H1 (cell line): ENCODE measurements around the gene HLA-DMB. TPM values are rescaled to one million over a fixed set of nuclear protein-coding genes. Genes with fewer than 3 reads are reported as not detected.

Source experiments
- BRCA1 ChIP-seq: IDR thresholded peaks from 2 replicates; pipeline ENCODE4 v1.6.1; 2012; ENCODE audit warnings: low read depth, low read length, improper control_type of control experiment
- CHD1 ChIP-seq: IDR thresholded peaks from 2 replicates; pipeline ENCODE4 v1.6.1; 2012; ENCODE audit warnings: low read depth, low read length, improper control_type of control experiment
- EP300 ChIP-seq, 2 experiments: IDR thresholded peaks; 1 replicate in 1 of 2; 2 replicates in 1 of 2; pipeline ENCODE4 v1.6.1; 2011 to 2012; ENCODE audit warnings: low read depth in 2 of 2, low read length in 2 of 2, mild to moderate bottlenecking in 2 of 2, borderline replicate concordance in 1 of 2, inconsistent platforms in 1 of 2, moderate library complexity in 1 of 2
- GABPA ChIP-seq: IDR thresholded peaks from 2 replicates; pipeline ENCODE4 v1.6.1; 2011; ENCODE audit warnings: mild to moderate bottlenecking, low read length, moderate library complexity, borderline replicate concordance; ENCODE audit not compliant: insufficient read depth
- RAD21 ChIP-seq, 2 experiments: IDR thresholded peaks in 1 of 2; conservative IDR thresholded peaks in 1 of 2; 2 replicates each; pipeline ENCODE4 v1.6.1; 2011; ENCODE audit warnings: low read depth in 2 of 2, low read length in 2 of 2, improper control_type of control experiment in 1 of 2, inconsistent platforms in 1 of 2, mild to moderate bottlenecking in 1 of 2, moderate library complexity in 1 of 2
- SIX5 ChIP-seq: IDR thresholded peaks from 2 replicates; pipeline ENCODE4 v1.6.1; 2011; ENCODE audit warnings: mild to moderate bottlenecking, low read depth, low read length
- SUZ12 ChIP-seq: fragments of 200-600 bp; sonication (generic); IDR thresholded peaks from 2 replicates; pipeline ENCODE4 v1.6.1; 2012; ENCODE audit warnings: mild to moderate bottlenecking, inconsistent platforms, low read length, moderate library complexity, mixed read lengths
- polyA plus RNA-seq, 7 experiments: library from polyadenylated mRNA; depleted of rRNA in 3 of 7; stranded (reverse) in 5 of 7; unstranded in 2 of 7; fragments of >200 nt in 5 of 7; fragments of 200-250 nt in 2 of 7; gene quantifications; 1 replicate in 5 of 7; 2 replicates in 1 of 7; 4 replicates in 1 of 7; pipeline versions ENCODE4 v1.2.1 to v1.2.3, GENCODE V29; 2011 to 2013; ENCODE audit warnings: missing spikeins in 2 of 7, mixed read lengths in 2 of 7
- total RNA-seq: library from RNA; stranded (reverse); fragmentation: NEBNext Ultra II Directional; extraction: Animal tissue kit (Norgen Biotek cat#: 25700); gene quantifications from 2 replicates; pipeline ENCODE4 v1.2.1, GENCODE V29; 2021
- TF ChIP-seq, protein P1 (sequence below): fragments of 300-600 bp; sonication (generic); IDR thresholded peaks from 2 replicates; pipeline ENCODE4 v1.7.1; 2012; ENCODE audit warnings: low read length, moderate library complexity, mild to moderate bottlenecking, inconsistent platforms; ENCODE audit not compliant: insufficient replicate concordance
- TF ChIP-seq, protein P2 (sequence below): IDR thresholded peaks from 2 replicates; pipeline ENCODE4 v1.6.1; 2011; ENCODE audit warnings: low read length, improper control_type of control experiment

Gene HLA-DMB
- total and polyA plus RNA-seq, 2 of the 8 experiments (the other 6 are each of a cell fraction or from before 2014, with no cell fraction given), result 2.7 to 4.7 TPM

DNA sequence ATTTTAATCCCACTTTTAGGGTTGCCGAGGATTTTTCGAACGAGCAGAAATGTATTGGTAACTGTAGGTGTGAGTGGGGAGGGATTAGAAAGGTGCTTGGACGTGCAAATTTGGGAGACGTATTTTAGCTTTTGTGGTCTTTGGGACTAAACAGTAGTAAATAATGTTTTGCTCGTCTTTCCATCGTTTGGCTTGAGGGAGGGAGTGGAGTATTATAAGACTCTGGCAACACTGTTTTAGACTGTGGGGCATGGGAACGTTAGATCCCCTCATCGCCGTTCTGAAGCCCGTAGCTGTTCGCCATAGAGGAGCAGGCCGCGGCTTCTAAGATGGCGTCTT lies 30.4 kb upstream of the HLA-DMB start (continued):
- TF ChIP-seq RAD21 (IDR thresholded peaks at IDR 0.05 in 1 of 2, conservative IDR thresholded peaks at IDR 0.05 in 1 of 2; ENCODE audit: low read depth in 2 of 2, low read length in 2 of 2), result no peak
- TF ChIP-seq, protein P1, sequence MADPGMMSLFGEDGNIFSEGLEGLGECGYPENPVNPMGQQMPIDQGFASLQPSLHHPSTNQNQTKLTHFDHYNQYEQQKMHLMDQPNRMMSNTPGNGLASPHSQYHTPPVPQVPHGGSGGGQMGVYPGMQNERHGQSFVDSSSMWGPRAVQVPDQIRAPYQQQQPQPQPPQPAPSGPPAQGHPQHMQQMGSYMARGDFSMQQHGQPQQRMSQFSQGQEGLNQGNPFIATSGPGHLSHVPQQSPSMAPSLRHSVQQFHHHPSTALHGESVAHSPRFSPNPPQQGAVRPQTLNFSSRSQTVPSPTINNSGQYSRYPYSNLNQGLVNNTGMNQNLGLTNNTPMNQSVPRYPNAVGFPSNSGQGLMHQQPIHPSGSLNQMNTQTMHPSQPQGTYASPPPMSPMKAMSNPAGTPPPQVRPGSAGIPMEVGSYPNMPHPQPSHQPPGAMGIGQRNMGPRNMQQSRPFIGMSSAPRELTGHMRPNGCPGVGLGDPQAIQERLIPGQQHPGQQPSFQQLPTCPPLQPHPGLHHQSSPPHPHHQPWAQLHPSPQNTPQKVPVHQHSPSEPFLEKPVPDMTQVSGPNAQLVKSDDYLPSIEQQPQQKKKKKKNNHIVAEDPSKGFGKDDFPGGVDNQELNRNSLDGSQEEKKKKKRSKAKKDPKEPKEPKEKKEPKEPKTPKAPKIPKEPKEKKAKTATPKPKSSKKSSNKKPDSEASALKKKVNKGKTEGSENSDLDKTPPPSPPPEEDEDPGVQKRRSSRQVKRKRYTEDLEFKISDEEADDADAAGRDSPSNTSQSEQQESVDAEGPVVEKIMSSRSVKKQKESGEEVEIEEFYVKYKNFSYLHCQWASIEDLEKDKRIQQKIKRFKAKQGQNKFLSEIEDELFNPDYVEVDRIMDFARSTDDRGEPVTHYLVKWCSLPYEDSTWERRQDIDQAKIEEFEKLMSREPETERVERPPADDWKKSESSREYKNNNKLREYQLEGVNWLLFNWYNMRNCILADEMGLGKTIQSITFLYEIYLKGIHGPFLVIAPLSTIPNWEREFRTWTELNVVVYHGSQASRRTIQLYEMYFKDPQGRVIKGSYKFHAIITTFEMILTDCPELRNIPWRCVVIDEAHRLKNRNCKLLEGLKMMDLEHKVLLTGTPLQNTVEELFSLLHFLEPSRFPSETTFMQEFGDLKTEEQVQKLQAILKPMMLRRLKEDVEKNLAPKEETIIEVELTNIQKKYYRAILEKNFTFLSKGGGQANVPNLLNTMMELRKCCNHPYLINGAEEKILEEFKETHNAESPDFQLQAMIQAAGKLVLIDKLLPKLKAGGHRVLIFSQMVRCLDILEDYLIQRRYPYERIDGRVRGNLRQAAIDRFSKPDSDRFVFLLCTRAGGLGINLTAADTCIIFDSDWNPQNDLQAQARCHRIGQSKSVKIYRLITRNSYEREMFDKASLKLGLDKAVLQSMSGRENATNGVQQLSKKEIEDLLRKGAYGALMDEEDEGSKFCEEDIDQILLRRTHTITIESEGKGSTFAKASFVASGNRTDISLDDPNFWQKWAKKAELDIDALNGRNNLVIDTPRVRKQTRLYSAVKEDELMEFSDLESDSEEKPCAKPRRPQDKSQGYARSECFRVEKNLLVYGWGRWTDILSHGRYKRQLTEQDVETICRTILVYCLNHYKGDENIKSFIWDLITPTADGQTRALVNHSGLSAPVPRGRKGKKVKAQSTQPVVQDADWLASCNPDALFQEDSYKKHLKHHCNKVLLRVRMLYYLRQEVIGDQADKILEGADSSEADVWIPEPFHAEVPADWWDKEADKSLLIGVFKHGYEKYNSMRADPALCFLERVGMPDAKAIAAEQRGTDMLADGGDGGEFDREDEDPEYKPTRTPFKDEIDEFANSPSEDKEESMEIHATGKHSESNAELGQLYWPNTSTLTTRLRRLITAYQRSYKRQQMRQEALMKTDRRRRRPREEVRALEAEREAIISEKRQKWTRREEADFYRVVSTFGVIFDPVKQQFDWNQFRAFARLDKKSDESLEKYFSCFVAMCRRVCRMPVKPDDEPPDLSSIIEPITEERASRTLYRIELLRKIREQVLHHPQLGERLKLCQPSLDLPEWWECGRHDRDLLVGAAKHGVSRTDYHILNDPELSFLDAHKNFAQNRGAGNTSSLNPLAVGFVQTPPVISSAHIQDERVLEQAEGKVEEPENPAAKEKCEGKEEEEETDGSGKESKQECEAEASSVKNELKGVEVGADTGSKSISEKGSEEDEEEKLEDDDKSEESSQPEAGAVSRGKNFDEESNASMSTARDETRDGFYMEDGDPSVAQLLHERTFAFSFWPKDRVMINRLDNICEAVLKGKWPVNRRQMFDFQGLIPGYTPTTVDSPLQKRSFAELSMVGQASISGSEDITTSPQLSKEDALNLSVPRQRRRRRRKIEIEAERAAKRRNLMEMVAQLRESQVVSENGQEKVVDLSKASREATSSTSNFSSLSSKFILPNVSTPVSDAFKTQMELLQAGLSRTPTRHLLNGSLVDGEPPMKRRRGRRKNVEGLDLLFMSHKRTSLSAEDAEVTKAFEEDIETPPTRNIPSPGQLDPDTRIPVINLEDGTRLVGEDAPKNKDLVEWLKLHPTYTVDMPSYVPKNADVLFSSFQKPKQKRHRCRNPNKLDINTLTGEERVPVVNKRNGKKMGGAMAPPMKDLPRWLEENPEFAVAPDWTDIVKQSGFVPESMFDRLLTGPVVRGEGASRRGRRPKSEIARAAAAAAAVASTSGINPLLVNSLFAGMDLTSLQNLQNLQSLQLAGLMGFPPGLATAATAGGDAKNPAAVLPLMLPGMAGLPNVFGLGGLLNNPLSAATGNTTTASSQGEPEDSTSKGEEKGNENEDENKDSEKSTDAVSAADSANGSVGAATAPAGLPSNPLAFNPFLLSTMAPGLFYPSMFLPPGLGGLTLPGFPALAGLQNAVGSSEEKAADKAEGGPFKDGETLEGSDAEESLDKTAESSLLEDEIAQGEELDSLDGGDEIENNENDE, result peak; percentile 12
- TF ChIP-seq, protein P2, sequence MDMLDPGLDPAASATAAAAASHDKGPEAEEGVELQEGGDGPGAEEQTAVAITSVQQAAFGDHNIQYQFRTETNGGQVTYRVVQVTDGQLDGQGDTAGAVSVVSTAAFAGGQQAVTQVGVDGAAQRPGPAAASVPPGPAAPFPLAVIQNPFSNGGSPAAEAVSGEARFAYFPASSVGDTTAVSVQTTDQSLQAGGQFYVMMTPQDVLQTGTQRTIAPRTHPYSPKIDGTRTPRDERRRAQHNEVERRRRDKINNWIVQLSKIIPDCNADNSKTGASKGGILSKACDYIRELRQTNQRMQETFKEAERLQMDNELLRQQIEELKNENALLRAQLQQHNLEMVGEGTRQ, result no peak
- TF ChIP-seq EP300 (IDR thresholded peaks at IDR 0.05; ENCODE audit: borderline replicate concordance in 1 of 2, low read depth in 2 of 2, low read length in 2 of 2), result no peak
- peak; percentile 87 for TF ChIP-seq CHD1
- no peak for TF ChIP-seq GABPA
- no peak for TF ChIP-seq SUZ12
- TF ChIP-seq SIX5, result no peak
- no peak for TF ChIP-seq BRCA1
